ENCODE results near the gene KPTN.
A peak's percentile ranks its signal among the peaks of the same experiment; 100 is the strongest.

The KPTN gene

GRCh38 chr19:47435883-47436417 lies 48.1 kb downstream of the KPTN start:
- no peak overlapping the region for H3K4me3 ChIP-seq (ENCODE audit: low read depth, low read length)
- no peak for DNase-seq (ENCODE audit: low read depth)
- TF ChIP-seq CTCF (IDR thresholded peaks at IDR 0.05; ENCODE audit: insufficient read depth, low read depth, low read length, missing control alignments): no peak

GRCh38 chr19:47435196-47435595 lies 48.8 kb downstream of the KPTN start:
- DNase-seq (ENCODE audit: low read depth): peak; percentile 60
- H3K4me3 ChIP-seq (ENCODE audit: low read depth, low read length): no peak overlapping the region
- TF ChIP-seq CTCF (IDR thresholded peaks at IDR 0.05; ENCODE audit: insufficient read depth, low read depth, low read length, missing control alignments): no peak

- H3K4me3 ChIP-seq (ENCODE audit: low read depth, low read length): no peak overlapping the region
- no peak for TF ChIP-seq CTCF (IDR thresholded peaks at IDR 0.05; ENCODE audit: insufficient read depth, low read depth, low read length, missing control alignments)
- DNase-seq (ENCODE audit: low read depth): no peak
These were observed 49.9 kb downstream of the KPTN start for GRCh38 chr19:47434088-47434487.

GRCh38 chr19:47433121-47433520 lies 50.9 kb downstream of the KPTN start:
- DNase-seq (ENCODE audit: low read depth): no peak
- no peak for TF ChIP-seq CTCF (IDR thresholded peaks at IDR 0.05; ENCODE audit: insufficient read depth, low read depth, low read length, missing control alignments)
- no peak overlapping the region for H3K4me3 ChIP-seq (ENCODE audit: low read depth, low read length)

- no peak overlapping the region for H3K4me3 ChIP-seq (ENCODE audit: low read depth, low read length)
- DNase-seq (ENCODE audit: low read depth): no peak
- no peak for TF ChIP-seq CTCF (IDR thresholded peaks at IDR 0.05; ENCODE audit: insufficient read depth, low read depth, low read length, missing control alignments)
These were observed 51.5 kb downstream of the KPTN start for GRCh38 chr19:47432499-47432898.

- TF ChIP-seq CTCF (IDR thresholded peaks at IDR 0.05; ENCODE audit: insufficient read depth, low read depth, low read length, missing control alignments): no peak
- no peak overlapping the region for H3K4me3 ChIP-seq (ENCODE audit: low read depth, low read length)
- no peak for DNase-seq (ENCODE audit: low read depth)
These were observed 51.9 kb downstream of the KPTN start for GRCh38 chr19:47432091-47432490.

- no peak overlapping the region for H3K4me3 ChIP-seq (ENCODE audit: low read depth, low read length)
- no peak for TF ChIP-seq CTCF (IDR thresholded peaks at IDR 0.05; ENCODE audit: insufficient read depth, low read depth, low read length, missing control alignments)
- DNase-seq (ENCODE audit: low read depth): peak; percentile 38
These were observed 53.8 kb downstream of the KPTN start for GRCh38 chr19:47430041-47430802.
